GM21381 (cell line): ENCODE results near the gene RNF168.
A peak's percentile ranks its signal among the peaks of the same experiment; 100 is the strongest.
"Not testable (repeated sequence)": the region's sequence is repeated elsewhere in the genome, so short reads cannot be mapped to it uniquely, and the experiment has no call there.

Source experiments
- ATAC-seq: cut with Tn5 transposase; IDR thresholded peaks from one replicate; pipeline ENCODE4 v1.9.1; 2021; ENCODE audit warnings: mild to moderate bottlenecking, moderate library complexity; ENCODE audit not compliant: unreplicated experiment

The RNF168 gene

GRCh38 chr3:196470182-196470581, 33.4 kb downstream of the RNF168 start:
- ATAC-seq: not testable (repeated sequence)

- no peak for ATAC-seq
Measured at GRCh38 chr3:196463804-196464203, 39.8 kb downstream of the RNF168 start.

GRCh38 chr3:196463478-196463756, 40.2 kb downstream of the RNF168 start:
- no peak for ATAC-seq

GRCh38 chr3:196462680-196463477, 40.7 kb downstream of the RNF168 start:
- not testable (repeated sequence) for ATAC-seq

GRCh38 chr3:196458063-196458462, 45.5 kb downstream of the RNF168 start:
- ATAC-seq: no peak

GRCh38 chr3:196457470-196457869, 46.1 kb downstream of the RNF168 start:
- not testable (repeated sequence) for ATAC-seq

GRCh38 chr3:196454935-196455334, 48.6 kb downstream of the RNF168 start:
- ATAC-seq: no peak

GRCh38 chr3:196445391-196445790, 58.2 kb downstream of the RNF168 start:
- not testable (repeated sequence) for ATAC-seq

GRCh38 chr3:196444500-196444894, 59.1 kb downstream of the RNF168 start:
- ATAC-seq: no peak

GRCh38 chr3:196440696-196441095, 62.9 kb downstream of the RNF168 start:
- ATAC-seq: no peak

GRCh38 chr3:196440041-196440537, 63.5 kb downstream of the RNF168 start:
- ATAC-seq: no peak

- peak; percentile 82 for ATAC-seq
Measured at GRCh38 chr3:196432137-196432879, 71.3 kb downstream of the RNF168 start, which contains the start of gene UBXN7. Gene UBXN7 (minus strand): TSS chr3:196432427. CDS start chr3:196432399, 28 bp downstream.

- peak; percentile 27 for ATAC-seq
Measured at GRCh38 chr3:196431181-196432136, 72.1 kb downstream of the RNF168 start.

GRCh38 chr3:196428041-196428440, 75.5 kb downstream of the RNF168 start:
- no peak for ATAC-seq

GRCh38 chr3:196424421-196424820, 79.1 kb downstream of the RNF168 start:
- ATAC-seq: not testable (repeated sequence)

GRCh38 chr3:196423044-196423781, 80.4 kb downstream of the RNF168 start:
- no peak for ATAC-seq

GRCh38 chr3:196421668-196422067, 81.9 kb downstream of the RNF168 start:
- not testable (repeated sequence) for ATAC-seq

- ATAC-seq: no peak
Measured at GRCh38 chr3:196419386-196419785, 84.2 kb downstream of the RNF168 start.
